Activated CD4-positive, alpha-beta T cell treated with anti-CD3 and anti-CD28 coated beads, Interleukin-2, amount 10 ng/mL, durations not matched to agents 7 days and 5 days (primary cell): ENCODE results near the gene HMGXB4. TPM values are rescaled to one million over a fixed set of nuclear protein-coding genes. Genes with fewer than 3 reads are reported as not detected.
"Not testable (repeated sequence)": the region's sequence is repeated elsewhere in the genome, so short reads cannot be mapped to it uniquely, and the experiment has no call there.

Experiments used
- CTCF ChIA-PET: fragments of 350-600 bp; sonication (Branson Sonifier 250); formaldehyde crosslinking; loops from one replicate; lab custom pipeline; 2021; ENCODE audit warnings: antibody characterized with exemption; lab: Charles Lee
- POLR2A ChIA-PET: fragments of 350-600 bp; sonication (Branson Sonifier 250); formaldehyde crosslinking; loops from one replicate; lab custom pipeline; 2021; ENCODE audit warnings: antibody characterized with exemption; lab: Charles Lee
- DNase-seq: peaks from one replicate; pipeline ENCODE4 v3.0.0-alpha.2; 2020
- H3K27ac Mint-ChIP-seq: one replicate; pipeline ENCODE4 v1.8.0; 2021; ENCODE audit warnings: mild to moderate bottlenecking, moderate library complexity, mixed read lengths
- H3K27me3 Mint-ChIP-seq: one replicate; pipeline ENCODE4 v1.8.0; 2021; ENCODE audit warnings: mixed read lengths
- H3K36me3 Mint-ChIP-seq: one replicate; pipeline ENCODE4 v1.8.0; 2021; ENCODE audit warnings: low read depth, mixed read lengths
- H3K4me1 Mint-ChIP-seq: one replicate; pipeline ENCODE4 v1.8.0; 2021; ENCODE audit warnings: mixed read lengths
- H3K4me3 Mint-ChIP-seq: one replicate; pipeline ENCODE4 v1.8.0; 2021; ENCODE audit warnings: mild to moderate bottlenecking, moderate library complexity, mixed read lengths
- H3K9me3 Mint-ChIP-seq: one replicate; pipeline ENCODE4 v1.8.0; 2021; ENCODE audit warnings: mixed read lengths
- total RNA-seq, 2 experiments: library from RNA; stranded (reverse); gene quantifications; one replicate each; pipeline ENCODE4 v1.2.3, GENCODE V29; 2021

Gene HMGXB4
- total RNA-seq, 2 experiments from 2014 or later, result 32.2 to 35.5 TPM

DNA sequence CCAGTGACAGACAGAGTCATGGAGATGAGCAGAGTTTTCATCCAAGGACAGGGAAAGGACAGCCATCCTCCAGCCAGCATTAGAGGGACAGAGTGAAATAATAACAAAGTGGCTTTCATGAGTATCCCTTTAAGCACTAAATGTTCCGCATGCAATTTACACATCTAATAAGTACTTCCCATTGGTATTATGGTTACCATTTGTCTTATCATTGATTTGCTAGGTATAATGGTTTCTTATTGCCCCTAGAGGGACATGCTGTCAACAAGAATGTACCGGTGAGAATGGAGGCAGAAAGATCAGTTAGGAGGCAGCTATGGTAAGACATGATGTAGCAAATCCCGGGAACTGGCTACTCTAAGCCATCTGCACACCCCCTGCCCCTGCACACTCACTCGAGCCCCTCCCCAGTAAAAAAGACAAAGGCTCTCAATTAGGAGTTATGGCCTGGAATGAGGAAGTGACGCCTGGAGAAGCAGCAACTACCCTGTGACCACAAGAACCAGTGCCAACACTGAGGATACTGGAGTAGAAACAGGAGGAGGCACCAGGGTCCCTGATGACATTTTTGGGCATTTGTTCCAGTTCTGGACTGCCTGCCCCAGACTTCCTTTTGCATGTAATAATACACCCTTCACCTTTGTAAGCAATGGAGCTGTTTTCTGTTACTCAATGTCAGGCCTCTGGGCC, 30.2 kb upstream of the HMGXB4 start:
- no peak overlapping the region for H3K27ac Mint-ChIP-seq
- no peaks in the 10 kb centered on the region for H3K9me3 Mint-ChIP-seq
- POLR2A ChIA-PET, result no interaction called here

DNA sequence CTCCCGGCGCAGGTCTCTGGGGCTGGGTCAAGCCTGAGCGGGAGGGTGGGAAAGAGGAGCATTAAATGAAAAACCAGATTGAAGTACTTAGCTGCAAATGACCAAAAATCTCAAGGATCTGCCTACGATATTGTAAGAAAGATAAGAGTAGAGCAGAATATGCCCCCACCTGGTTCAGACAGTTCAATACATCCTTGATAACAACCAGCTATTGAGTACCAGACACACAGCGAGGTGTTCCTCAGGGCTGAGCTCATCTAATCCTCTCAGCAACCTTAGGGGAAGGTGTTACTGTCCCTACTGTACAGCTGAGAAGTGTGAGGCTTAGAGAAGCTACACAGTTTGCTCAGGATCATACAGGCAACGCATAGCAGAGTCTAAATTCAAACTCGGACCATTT, 27.4 kb upstream of the HMGXB4 start:
- ChIA-PET POLR2A (no interaction called here), CTCF (no interaction called here)
- no peak overlapping the region for H3K27ac Mint-ChIP-seq
- DNase-seq, result no peak
- H3K9me3 Mint-ChIP-seq, result no peaks in the 10 kb centered on the region
- H3K4me3 Mint-ChIP-seq, result no peak overlapping the region
- H3K36me3 Mint-ChIP-seq, result no peaks in the 10 kb centered on the region
- peaks cover 6% of the 10 kb centered on the region for H3K27me3 Mint-ChIP-seq
- H3K4me1 Mint-ChIP-seq, result peaks cover 13% of the 10 kb centered on the region

More for the DNA sequence above, 30.2 kb upstream of the HMGXB4 start:
- Mint-ChIP-seq H3K4me3 (no peak overlapping the region), H3K27me3 (no peaks in the 10 kb centered on the region), H3K4me1 (peaks cover 13% of the 10 kb centered on the region), H3K36me3 (no peaks in the 10 kb centered on the region)
- CTCF ChIA-PET, result no interaction called here
- no peak for DNase-seq

DNA sequence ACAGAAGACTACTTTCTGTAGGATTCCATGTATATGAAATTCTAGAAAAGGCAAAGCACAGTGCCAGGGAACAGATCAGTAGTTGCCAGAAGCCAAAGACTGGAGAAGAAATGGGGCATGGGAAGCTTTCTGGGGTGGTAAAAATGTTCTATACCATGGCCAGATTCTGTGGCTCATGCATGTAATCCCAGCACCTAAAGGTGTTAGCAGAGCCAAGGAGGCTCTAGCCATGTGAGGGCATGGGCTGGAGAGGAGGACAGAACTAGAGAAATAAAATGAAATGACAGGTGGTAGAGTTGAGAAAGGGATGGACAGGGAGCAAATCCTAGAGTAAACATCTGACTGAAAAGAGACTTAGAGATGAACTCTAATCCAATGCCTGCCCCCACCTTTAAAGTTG, 26.9 kb upstream of the HMGXB4 start:
- Mint-ChIP-seq H3K27me3 (peaks cover 8% of the 10 kb centered on the region), H3K9me3 (no peaks in the 10 kb centered on the region), H3K36me3 (no peaks in the 10 kb centered on the region), H3K4me1 (peaks cover 13% of the 10 kb centered on the region), H3K4me3 (peak overlapping the region; percentile 3), H3K27ac (no peak overlapping the region)
- ChIA-PET CTCF (no interaction called here), POLR2A (no interaction called here)
- no peak for DNase-seq

DNA sequence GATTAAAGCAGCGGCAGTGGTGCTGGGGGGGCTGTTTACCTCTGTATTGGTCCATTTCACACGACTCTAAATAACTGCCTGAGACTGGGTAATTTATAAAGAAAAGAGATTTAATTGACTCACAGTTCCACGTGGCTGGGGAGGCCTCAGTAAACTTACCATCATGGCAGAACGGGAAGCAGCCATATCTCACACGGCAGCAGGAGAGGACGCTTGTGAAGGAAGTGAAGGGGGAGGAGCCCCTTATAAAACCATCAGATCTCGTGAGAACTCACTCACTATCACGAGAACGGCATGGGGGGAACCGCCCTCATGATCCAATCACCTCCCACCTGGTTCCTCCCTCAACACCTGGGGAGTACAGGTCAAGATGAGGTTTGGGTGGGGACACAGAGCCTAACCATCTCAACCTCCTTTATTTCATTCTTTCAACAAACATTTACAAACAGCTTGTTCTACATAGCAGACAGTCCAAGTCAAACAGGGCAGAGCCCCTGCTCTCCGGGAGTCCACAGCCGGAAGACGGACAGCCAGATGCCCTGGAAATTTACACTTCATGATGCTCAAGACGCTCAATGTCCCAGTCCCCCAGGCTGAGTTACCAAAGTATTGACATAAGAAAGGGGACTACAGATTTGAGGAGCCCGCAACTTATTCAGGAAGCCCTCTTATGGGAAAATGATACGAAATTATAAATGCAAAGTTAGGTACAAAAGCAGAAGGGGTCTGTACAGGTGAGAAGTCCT, 26.3 kb upstream of the HMGXB4 start:
- H3K4me1 Mint-ChIP-seq, result peaks cover 13% of the 10 kb centered on the region
- peaks cover 10% of the 10 kb centered on the region for H3K27me3 Mint-ChIP-seq
- ChIA-PET CTCF (interaction anchor here (1.1 to 1.3 kb wide), 4 partner anchors 10 to 25 kb away, joined by 5 to 7 read pairs (median 6); no protein-coding TSS in a partner anchor), POLR2A (interaction anchor here (0.6 kb wide), 1 partner anchor 123 kb away, joined by 9 read pairs; no protein-coding TSS in a partner anchor)
- H3K27ac Mint-ChIP-seq, result peak overlapping the region; percentile 33
- H3K9me3 Mint-ChIP-seq, result no peaks in the 10 kb centered on the region
- peak; percentile 8 for DNase-seq
- no peaks in the 10 kb centered on the region for H3K36me3 Mint-ChIP-seq
- peak overlapping the region; percentile 28 for H3K4me3 Mint-ChIP-seq

DNA sequence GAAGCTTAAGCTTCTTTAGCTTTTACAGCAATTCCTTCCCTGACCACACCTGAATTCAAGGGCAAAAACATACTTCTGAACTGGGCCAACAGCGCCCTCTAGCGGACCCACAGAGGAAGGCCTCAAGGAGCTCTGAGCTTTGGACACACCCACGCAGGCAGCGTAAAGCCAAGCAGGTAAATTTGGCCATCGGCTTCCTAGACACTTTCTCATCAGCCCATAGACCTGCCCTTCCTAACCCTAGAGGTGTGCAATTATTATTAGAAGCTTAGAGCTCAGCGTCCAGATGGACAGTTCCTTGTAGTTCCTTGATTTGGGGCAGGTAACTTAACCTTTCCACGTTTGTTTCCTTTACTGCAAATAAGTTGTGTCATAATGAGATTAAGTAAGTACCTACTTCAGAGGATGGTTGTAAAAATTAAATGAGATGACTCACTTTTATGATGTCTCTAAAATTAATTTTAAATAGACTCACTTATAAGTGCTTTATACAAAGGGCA, 25.7 kb upstream of the HMGXB4 start:
- DNase-seq, result peak; percentile 78
- Mint-ChIP-seq H3K4me1 (peaks cover 13% of the 10 kb centered on the region), H3K36me3 (no peaks in the 10 kb centered on the region), H3K27ac (no peak overlapping the region), H3K4me3 (no peak overlapping the region), H3K9me3 (no peaks in the 10 kb centered on the region), H3K27me3 (peaks cover 16% of the 10 kb centered on the region)
- ChIA-PET POLR2A (interaction anchor here (0.6 kb wide), 1 partner anchor 122 kb away, joined by 9 read pairs; no protein-coding TSS in a partner anchor), CTCF (interaction anchor here (1.1 to 1.3 kb wide), 4 partner anchors 9 to 26 kb away, joined by 5 to 7 read pairs (median 6); no protein-coding TSS in a partner anchor)

DNA sequence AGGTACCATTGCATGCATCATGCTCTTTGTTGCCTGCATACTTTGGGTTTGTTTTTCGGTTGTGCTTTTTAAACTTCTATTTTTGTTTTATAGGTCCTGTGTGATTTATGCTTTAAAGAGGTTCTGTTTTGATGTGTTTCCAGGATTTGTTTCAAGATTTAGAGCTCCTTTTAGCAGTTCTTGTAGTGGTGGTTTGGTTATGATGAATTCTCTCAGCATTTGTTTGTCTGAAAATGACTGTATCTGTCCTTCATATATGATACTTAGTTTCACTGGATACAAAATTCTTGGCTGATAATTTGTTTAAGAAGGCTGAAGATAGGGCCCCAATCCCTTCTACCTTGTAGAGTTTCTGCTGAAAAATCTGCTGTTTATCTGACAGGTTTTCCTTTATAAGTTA, 18.5 kb upstream of the HMGXB4 start:
- H3K4me1 Mint-ChIP-seq, DNase-seq, H3K36me3 Mint-ChIP-seq, H3K27ac Mint-ChIP-seq, H3K4me3 Mint-ChIP-seq, POLR2A ChIA-PET: not testable (repeated sequence)
- Mint-ChIP-seq H3K9me3 (peaks cover 13% of the 10 kb centered on the region), H3K27me3 (peaks cover 47% of the 10 kb centered on the region)
- CTCF ChIA-PET, result interaction anchor here (0.6 to 0.9 kb wide), 2 partner anchors 12 to 92 kb away, joined by 3 to 4 read pairs; no protein-coding TSS in a partner anchor

DNA sequence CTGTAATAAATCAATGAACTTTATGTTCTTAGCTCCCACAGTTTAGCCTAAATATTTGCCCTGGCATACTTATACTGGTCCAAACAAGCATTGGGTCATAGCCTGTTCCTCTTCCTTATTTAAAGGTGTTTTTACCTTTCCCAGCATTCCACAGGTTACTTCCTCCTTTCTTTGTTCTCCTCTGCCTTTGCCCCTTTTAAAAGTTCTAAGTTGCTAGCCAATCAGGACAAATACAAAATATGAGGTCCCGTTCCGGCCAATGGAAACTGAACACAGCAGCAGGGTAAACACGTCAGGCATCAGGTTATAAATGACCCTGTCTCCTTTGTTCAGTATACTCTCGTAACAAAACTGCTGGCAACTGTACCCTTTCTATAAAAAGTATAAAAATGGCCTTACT, 12.8 kb upstream of the HMGXB4 start:
- H3K27me3 Mint-ChIP-seq, result peaks cover 21% of the 10 kb centered on the region
- H3K4me1 Mint-ChIP-seq, CTCF ChIA-PET, H3K4me3 Mint-ChIP-seq, DNase-seq, H3K9me3 Mint-ChIP-seq, POLR2A ChIA-PET, H3K27ac Mint-ChIP-seq, H3K36me3 Mint-ChIP-seq: not testable (repeated sequence)

DNA sequence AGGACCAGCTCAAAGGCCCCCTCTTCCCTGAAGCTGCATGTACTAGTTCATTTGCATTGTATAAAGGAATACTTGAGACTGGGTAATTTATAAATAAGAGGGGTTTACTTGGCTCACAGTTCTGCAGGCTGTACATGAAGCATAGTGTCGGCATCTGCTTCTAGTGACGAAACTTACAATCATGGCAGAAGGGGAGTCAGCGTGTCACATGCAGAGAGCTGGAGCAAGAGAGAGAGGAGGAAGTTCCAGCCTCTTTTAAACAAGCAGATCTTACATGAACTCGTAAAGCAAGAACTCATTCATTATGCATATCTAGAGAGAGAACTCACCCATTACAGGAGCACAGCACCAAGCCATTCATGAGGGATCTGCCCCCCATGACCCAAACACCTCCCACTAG, 7.1 kb upstream of the HMGXB4 start:
- no peaks in the 10 kb centered on the region for H3K9me3 Mint-ChIP-seq
- no peak overlapping the region for H3K27ac Mint-ChIP-seq
- peaks cover 6% of the 10 kb centered on the region for H3K27me3 Mint-ChIP-seq
- H3K36me3 Mint-ChIP-seq, result no peaks in the 10 kb centered on the region
- H3K4me1 Mint-ChIP-seq, result no peaks in the 10 kb centered on the region
- CTCF ChIA-PET, result no interaction called here
- no peak overlapping the region for H3K4me3 Mint-ChIP-seq
- POLR2A ChIA-PET, result no interaction called here
- no peak for DNase-seq

DNA sequence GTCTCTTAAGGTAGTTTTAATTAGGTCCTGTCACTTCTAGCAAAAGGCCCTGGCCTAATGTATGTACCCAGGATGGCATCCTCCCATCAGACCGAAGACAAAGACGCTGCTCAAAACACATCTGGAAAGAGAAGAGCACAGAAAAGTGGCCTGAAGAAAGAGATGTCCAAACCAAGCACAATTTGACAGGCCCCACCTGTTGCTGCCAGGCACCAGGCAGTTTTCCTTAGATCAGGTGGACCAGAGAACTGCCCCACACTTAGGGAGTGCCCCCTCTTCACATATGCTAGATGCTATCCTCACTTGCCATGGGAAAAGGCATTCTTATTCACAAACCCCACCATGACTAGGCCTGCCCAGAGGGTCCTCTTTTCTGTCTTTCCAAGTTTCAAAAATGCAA, 3.3 kb upstream of the HMGXB4 start:
- no peak for DNase-seq
- Mint-ChIP-seq H3K27ac (no peak overlapping the region), H3K9me3 (no peaks in the 10 kb centered on the region), H3K27me3 (no peaks in the 10 kb centered on the region), H3K4me3 (no peak overlapping the region), H3K36me3 (peaks cover 8% of the 10 kb centered on the region), H3K4me1 (peaks cover 19% of the 10 kb centered on the region)
- POLR2A ChIA-PET, result no interaction called here
- CTCF ChIA-PET, result no interaction called here

DNA sequence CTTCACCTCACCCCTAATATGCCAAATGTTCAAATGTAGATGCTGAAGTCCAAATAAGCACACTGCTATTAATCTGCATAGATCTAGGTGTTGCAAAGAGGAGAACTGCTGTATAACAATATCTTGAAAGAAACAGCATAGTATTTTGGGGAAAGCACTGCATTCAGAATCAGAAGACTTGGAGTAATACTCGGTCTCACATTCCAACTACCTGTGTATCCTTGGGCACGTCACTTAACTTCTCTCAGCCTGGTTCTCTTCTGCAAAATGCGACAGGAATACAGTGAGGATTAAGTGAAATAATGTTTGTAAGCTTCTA, 332 bp upstream of the HMGXB4 start:
- DNase-seq, result no peak
- ChIA-PET CTCF (no interaction called here), POLR2A (interaction anchor here (1.4 kb wide), 1 partner anchor 43 kb away, joined by 6 read pairs; the partner anchor contains the start of gene TOM1)
- Mint-ChIP-seq H3K4me1 (peaks cover 32% of the 10 kb centered on the region), H3K36me3 (peaks cover 26% of the 10 kb centered on the region), H3K27me3 (no peaks in the 10 kb centered on the region), H3K4me3 (peak overlapping the region; percentile 92), H3K27ac (peak overlapping the region; percentile 96), H3K9me3 (no peaks in the 10 kb centered on the region)

DNA sequence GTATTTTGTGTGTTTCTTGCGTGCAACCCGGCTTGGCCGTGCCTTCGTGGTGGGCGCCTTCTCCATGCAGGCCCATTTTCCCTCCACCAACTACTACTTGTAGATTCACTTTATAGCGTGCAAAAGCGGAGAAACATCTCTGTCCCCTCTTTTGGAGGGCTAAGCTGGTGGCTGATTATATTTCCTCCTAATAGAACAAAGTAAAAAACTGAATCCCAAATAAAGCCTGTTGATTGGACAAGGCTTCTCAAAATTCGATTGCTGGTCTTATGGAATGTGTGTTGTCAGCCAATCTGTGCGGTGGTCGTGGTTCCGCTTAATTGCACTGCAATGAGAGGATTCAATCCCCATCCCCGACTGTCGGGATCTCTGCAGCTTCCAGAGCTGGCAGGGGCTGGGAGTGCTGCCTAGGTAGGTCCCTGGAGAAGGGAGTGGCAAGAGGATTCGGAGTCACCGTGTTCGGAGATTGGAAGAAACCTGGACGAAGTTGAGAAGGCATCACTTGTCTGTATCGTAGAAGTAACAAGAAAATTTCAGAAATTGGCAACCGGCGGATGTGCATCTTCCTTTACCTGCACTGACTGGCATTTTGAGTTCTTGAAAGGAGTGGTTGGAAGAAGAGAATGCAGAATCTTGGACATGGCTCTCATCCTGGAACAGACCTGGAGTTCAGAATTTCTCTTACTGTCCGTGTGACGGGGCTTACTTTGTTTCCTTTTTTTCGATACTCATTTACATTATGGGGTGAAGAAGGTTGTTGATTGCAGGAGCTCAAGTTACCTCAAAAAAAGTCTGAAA, 1.1 kb downstream of the HMGXB4 start:
- Mint-ChIP-seq H3K27ac (peak overlapping the region; percentile 96), H3K4me1 (peaks cover 32% of the 10 kb centered on the region), H3K9me3 (no peaks in the 10 kb centered on the region), H3K4me3 (peak overlapping the region; percentile 92), H3K27me3 (no peaks in the 10 kb centered on the region), H3K36me3 (peaks cover 39% of the 10 kb centered on the region)
- peak; percentile 8 for DNase-seq
- POLR2A ChIA-PET, result interaction anchor here (0.8 to 1.4 kb wide), 2 partner anchors 18 to 41 kb away, joined by 4 to 6 read pairs; partner anchors contain the start of gene TOM1
- CTCF ChIA-PET, result interaction anchor here (0.9 to 2.3 kb wide), 2 partner anchors 17 to 31 kb away, joined by 4 to 5 read pairs; no protein-coding TSS in a partner anchor

DNA sequence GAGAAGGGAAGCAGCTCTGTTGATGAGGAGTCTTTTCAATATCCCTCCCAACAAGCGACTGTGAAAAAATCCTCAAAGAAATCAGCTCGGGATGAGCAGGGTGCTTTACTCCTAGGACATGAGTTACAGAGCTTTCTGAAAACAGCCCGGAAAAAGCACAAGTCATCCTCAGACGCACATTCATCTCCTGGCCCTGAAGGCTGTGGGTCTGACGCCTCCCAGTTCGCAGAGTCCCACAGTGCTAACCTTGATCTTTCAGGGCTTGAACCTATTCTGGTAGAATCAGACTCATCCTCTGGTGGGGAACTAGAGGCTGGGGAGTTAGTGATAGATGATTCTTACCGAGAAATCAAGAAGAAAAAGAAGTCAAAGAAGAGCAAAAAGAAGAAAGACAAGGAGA, 7.7 kb downstream of the HMGXB4 start:
- ChIA-PET POLR2A (no interaction called here), CTCF (interaction anchor here (1.0 kb wide), 1 partner anchor 18 kb away, joined by 3 read pairs; no protein-coding TSS in a partner anchor)
- Mint-ChIP-seq H3K27ac (no peak overlapping the region), H3K4me1 (peaks cover 12% of the 10 kb centered on the region), H3K4me3 (no peak overlapping the region), H3K9me3 (no peaks in the 10 kb centered on the region), H3K36me3 (peaks cover 69% of the 10 kb centered on the region), H3K27me3 (no peaks in the 10 kb centered on the region)
- no peak for DNase-seq
